ENCODE results near the gene C7. TPM values are rescaled to one million over a fixed set of nuclear protein-coding genes. Genes with fewer than 3 reads are reported as not detected.

Gene C7
- polyA plus RNA-seq, 3 donors from 2014 or later: not detected

- no peak overlapping the region for H3K27ac Mint-ChIP-seq
- no peak overlapping the region for H3K4me3 Mint-ChIP-seq
- no peaks in the 10 kb centered on the region for H3K36me3 Mint-ChIP-seq
- no peak for DNase-seq
- H3K27me3 Mint-ChIP-seq (ENCODE audit: low read depth in 3 of 3): peaks cover 0 to 2% (median 0%) of the 10 kb centered on the region in 3 donors
- H3K9me3 Mint-ChIP-seq: no peaks in the 10 kb centered on the region
- H3K4me1 Mint-ChIP-seq: no peaks in the 10 kb centered on the region
Observed at GRCh38 chr5:40945111-40945510, 35.8 kb downstream of the C7 start.

GRCh38 chr5:40955313-40955712 lies 46.0 kb downstream of the C7 start:
- Mint-ChIP-seq H3K27me3 (ENCODE audit: low read depth in 3 of 3) (peaks cover 0 to 3% (median 2%) of the 10 kb centered on the region in 3 donors), H3K4me3 (no peak overlapping the region), H3K9me3 (no peaks in the 10 kb centered on the region), H3K27ac (no peak overlapping the region), H3K36me3 (no peaks in the 10 kb centered on the region), H3K4me1 (no peaks in the 10 kb centered on the region)
- no peak for DNase-seq

- H3K27me3 Mint-ChIP-seq (ENCODE audit: low read depth in 3 of 3): peaks cover 0 to 3% (median 3%) of the 10 kb centered on the region in 3 donors
Observed at GRCh38 chr5:40957048-40957447, 47.8 kb downstream of the C7 start.

GRCh38 chr5:40958811-40959210 lies 49.5 kb downstream of the C7 start:
- no peak for DNase-seq
- no peaks in the 10 kb centered on the region for H3K36me3 Mint-ChIP-seq
- H3K27ac Mint-ChIP-seq: no peak overlapping the region
- H3K4me3 Mint-ChIP-seq: no peak overlapping the region
- no peaks in the 10 kb centered on the region for H3K9me3 Mint-ChIP-seq
- peaks cover 0 to 3% (median 0%) of the 10 kb centered on the region in 3 donors for H3K27me3 Mint-ChIP-seq (ENCODE audit: low read depth in 3 of 3)
- H3K4me1 Mint-ChIP-seq: no peaks in the 10 kb centered on the region

More at GRCh38 chr5:40957048-40957447, 47.8 kb downstream of the C7 start:
- H3K27ac Mint-ChIP-seq: no peak overlapping the region
- no peaks in the 10 kb centered on the region for H3K36me3 Mint-ChIP-seq
- H3K4me3 Mint-ChIP-seq: no peak overlapping the region
- H3K9me3 Mint-ChIP-seq: no peaks in the 10 kb centered on the region
- DNase-seq: no peak
- H3K4me1 Mint-ChIP-seq: no peaks in the 10 kb centered on the region

- H3K9me3 Mint-ChIP-seq: no peaks in the 10 kb centered on the region
- no peaks in the 10 kb centered on the region for H3K36me3 Mint-ChIP-seq
- no peak overlapping the region for H3K4me3 Mint-ChIP-seq
- H3K4me1 Mint-ChIP-seq: no peaks in the 10 kb centered on the region
- DNase-seq: no peak
- H3K27ac Mint-ChIP-seq: no peak overlapping the region
- H3K27me3 Mint-ChIP-seq (ENCODE audit: low read depth in 3 of 3): peaks cover 0 to 3% (median 0%) of the 10 kb centered on the region in 3 donors
Observed at GRCh38 chr5:40960037-40960436, 50.7 kb downstream of the C7 start.

GRCh38 chr5:40962207-40962955 lies 53.1 kb downstream of the C7 start:
- Mint-ChIP-seq H3K9me3 (no peaks in the 10 kb centered on the region), H3K4me1 (no peaks in the 10 kb centered on the region), H3K27ac (no peak overlapping the region), H3K36me3 (no peaks in the 10 kb centered on the region), H3K27me3 (ENCODE audit: low read depth in 3 of 3) (peaks cover 0 to 3% (median 0%) of the 10 kb centered on the region in 3 donors), H3K4me3 (no peak overlapping the region)
- no peak for DNase-seq

GRCh38 chr5:40972434-40972833 lies 63.1 kb downstream of the C7 start:
- Mint-ChIP-seq H3K36me3 (no peaks in the 10 kb centered on the region), H3K4me1 (no peaks in the 10 kb centered on the region), H3K27ac (no peak overlapping the region), H3K4me3 (no peak overlapping the region), H3K27me3 (ENCODE audit: low read depth in 3 of 3) (peaks cover 2 to 3% (median 3%) of the 10 kb centered on the region in 3 donors), H3K9me3 (no peaks in the 10 kb centered on the region)
- DNase-seq: no peak

GRCh38 chr5:40973364-40974004 lies 64.2 kb downstream of the C7 start:
- no peaks in the 10 kb centered on the region for H3K9me3 Mint-ChIP-seq
- no peaks in the 10 kb centered on the region for H3K4me1 Mint-ChIP-seq
- no peak for DNase-seq
- H3K4me3 Mint-ChIP-seq: no peak overlapping the region
- no peak overlapping the region for H3K27ac Mint-ChIP-seq
- H3K27me3 Mint-ChIP-seq (ENCODE audit: low read depth in 3 of 3): peaks cover 2 to 3% (median 3%) of the 10 kb centered on the region in 3 donors
- no peaks in the 10 kb centered on the region for H3K36me3 Mint-ChIP-seq

GRCh38 chr5:40976041-40976440 lies 66.7 kb downstream of the C7 start:
- no peak for DNase-seq
- Mint-ChIP-seq H3K27ac (no peak overlapping the region), H3K9me3 (no peaks in the 10 kb centered on the region), H3K27me3 (ENCODE audit: low read depth in 3 of 3) (peaks cover 3 to 4% (median 3%) of the 10 kb centered on the region in 3 donors), H3K36me3 (no peaks in the 10 kb centered on the region), H3K4me1 (no peaks in the 10 kb centered on the region), H3K4me3 (no peak overlapping the region)

GRCh38 chr5:40976836-40977235 lies 67.5 kb downstream of the C7 start:
- peaks cover 2 to 3% (median 3%) of the 10 kb centered on the region in 3 donors for H3K27me3 Mint-ChIP-seq (ENCODE audit: low read depth in 3 of 3)
- no peaks in the 10 kb centered on the region for H3K4me1 Mint-ChIP-seq
- H3K36me3 Mint-ChIP-seq: no peaks in the 10 kb centered on the region
- H3K27ac Mint-ChIP-seq: no peak overlapping the region
- DNase-seq: no peak
- H3K4me3 Mint-ChIP-seq: no peak overlapping the region
- H3K9me3 Mint-ChIP-seq: no peaks in the 10 kb centered on the region

- Mint-ChIP-seq H3K9me3 (peaks cover 0 to 2% (median 0%) of the 10 kb centered on the region in 6 donors), H3K4me1 (no peaks in the 10 kb centered on the region), H3K4me3 (no peak overlapping the region), H3K27me3 (ENCODE audit: low read depth in 3 of 3) (peaks cover 0 to 7% (median 2%) of the 10 kb centered on the region in 3 donors), H3K36me3 (no peaks in the 10 kb centered on the region), H3K27ac (no peak overlapping the region)
- DNase-seq: no peak
Observed at GRCh38 chr5:40981420-40981819, 72.1 kb downstream of the C7 start.

GRCh38 chr5:40983781-40984180 lies 74.5 kb downstream of the C7 start:
- DNase-seq: no peak
- H3K36me3 Mint-ChIP-seq: no peaks in the 10 kb centered on the region
- peaks cover 0 to 2% (median 0%) of the 10 kb centered on the region in 6 donors for H3K9me3 Mint-ChIP-seq
- no peaks in the 10 kb centered on the region for H3K4me1 Mint-ChIP-seq
- no peak overlapping the region for H3K4me3 Mint-ChIP-seq
- peaks cover 2 to 4% (median 3%) of the 10 kb centered on the region in 3 donors for H3K27me3 Mint-ChIP-seq (ENCODE audit: low read depth in 3 of 3)
- H3K27ac Mint-ChIP-seq: no peak overlapping the region

- H3K4me1 Mint-ChIP-seq: no peaks in the 10 kb centered on the region
- no peak overlapping the region for H3K4me3 Mint-ChIP-seq
- H3K27ac Mint-ChIP-seq: no peak overlapping the region
- no peaks in the 10 kb centered on the region for H3K36me3 Mint-ChIP-seq
- H3K27me3 Mint-ChIP-seq (ENCODE audit: low read depth in 3 of 3): peaks cover 0 to 4% (median 3%) of the 10 kb centered on the region in 3 donors
- peaks cover 0 to 2% (median 0%) of the 10 kb centered on the region in 6 donors for H3K9me3 Mint-ChIP-seq
- DNase-seq: no peak
Observed at GRCh38 chr5:40984884-40985283, 75.6 kb downstream of the C7 start.

GRCh38 chr5:40985501-40985900 lies 76.2 kb downstream of the C7 start:
- no peaks in the 10 kb centered on the region for H3K36me3 Mint-ChIP-seq
- peaks cover 0 to 2% (median 0%) of the 10 kb centered on the region in 6 donors for H3K9me3 Mint-ChIP-seq
- no peak overlapping the region for H3K27ac Mint-ChIP-seq
- H3K4me1 Mint-ChIP-seq: no peaks in the 10 kb centered on the region
- H3K4me3 Mint-ChIP-seq: no peak overlapping the region
- DNase-seq: no peak
- peaks cover 0 to 4% (median 3%) of the 10 kb centered on the region in 3 donors for H3K27me3 Mint-ChIP-seq (ENCODE audit: low read depth in 3 of 3)

Measured in immature natural killer cell (primary cell).